NCI-H748 (cell line): Measurements from ENCODE around the gene ANKRD23.
A peak's percentile ranks its signal among the peaks of the same experiment; 100 is the strongest.
"Not testable (repeated sequence)": the region's sequence is repeated elsewhere in the genome, so short reads cannot be mapped to it uniquely, and the experiment has no call there.

Experiments
- DNase-seq: peaks from one replicate; lab custom pipeline; 2025; ENCODE audit not compliant: unreplicated experiment; lab: John Stamatoyannopoulos, UW

ANKRD23 gene

DNA sequence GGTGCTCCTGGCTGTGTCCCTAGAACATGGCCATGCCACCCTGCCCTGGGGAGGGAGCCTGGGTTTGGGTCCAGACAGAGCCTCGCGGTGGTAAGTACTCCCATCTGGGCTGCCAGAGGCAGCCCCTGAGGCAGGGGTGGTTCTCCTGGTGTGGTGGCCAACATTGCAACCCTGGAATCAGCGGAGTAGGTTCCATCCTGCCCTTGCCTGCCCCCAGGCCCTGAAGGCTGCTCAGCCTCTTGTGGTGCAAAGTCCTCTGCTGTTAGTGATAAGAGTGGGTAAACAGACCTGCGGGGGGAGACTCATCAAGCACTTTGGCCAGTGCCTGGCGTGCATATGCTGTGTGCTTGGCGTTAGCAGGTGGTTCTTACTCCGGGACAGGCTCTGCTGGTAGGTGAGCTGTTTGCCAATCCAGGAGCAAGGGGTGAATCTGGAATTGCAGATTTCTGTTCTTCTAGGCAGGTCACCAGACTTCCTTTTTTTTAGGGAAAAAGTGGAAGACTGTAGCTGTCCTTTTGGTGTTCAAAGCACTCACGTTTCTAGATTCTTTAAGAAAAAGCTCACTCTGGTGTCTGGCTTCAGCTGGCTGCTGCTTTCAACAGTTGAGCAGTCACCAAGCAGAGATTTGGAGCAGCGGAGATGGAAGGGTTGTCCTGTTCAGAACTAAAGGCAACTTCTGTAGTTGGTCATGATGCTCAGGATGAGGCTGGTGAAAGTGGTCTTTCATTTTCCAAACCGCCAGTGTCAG, 24.5 kb downstream of the ANKRD23 start:
- DNase-seq, result peak; percentile 36

GRCh38 chr2:96817882-96818281, 25.9 kb downstream of the ANKRD23 start:
- no peak for DNase-seq

- DNase-seq, result peak; percentile 49
Observed at GRCh38 chr2:96816836-96817702, 26.8 kb downstream of the ANKRD23 start.

- peak; percentile 93 for DNase-seq
Observed at GRCh38 chr2:96816127-96816835, 27.5 kb downstream of the ANKRD23 start, which contains the start of gene CNNM3. Gene CNNM3, plus strand, starts transcription at chr2:96816268. Its CDS starts 10 bp downstream, at chr2:96816278.

DNA sequence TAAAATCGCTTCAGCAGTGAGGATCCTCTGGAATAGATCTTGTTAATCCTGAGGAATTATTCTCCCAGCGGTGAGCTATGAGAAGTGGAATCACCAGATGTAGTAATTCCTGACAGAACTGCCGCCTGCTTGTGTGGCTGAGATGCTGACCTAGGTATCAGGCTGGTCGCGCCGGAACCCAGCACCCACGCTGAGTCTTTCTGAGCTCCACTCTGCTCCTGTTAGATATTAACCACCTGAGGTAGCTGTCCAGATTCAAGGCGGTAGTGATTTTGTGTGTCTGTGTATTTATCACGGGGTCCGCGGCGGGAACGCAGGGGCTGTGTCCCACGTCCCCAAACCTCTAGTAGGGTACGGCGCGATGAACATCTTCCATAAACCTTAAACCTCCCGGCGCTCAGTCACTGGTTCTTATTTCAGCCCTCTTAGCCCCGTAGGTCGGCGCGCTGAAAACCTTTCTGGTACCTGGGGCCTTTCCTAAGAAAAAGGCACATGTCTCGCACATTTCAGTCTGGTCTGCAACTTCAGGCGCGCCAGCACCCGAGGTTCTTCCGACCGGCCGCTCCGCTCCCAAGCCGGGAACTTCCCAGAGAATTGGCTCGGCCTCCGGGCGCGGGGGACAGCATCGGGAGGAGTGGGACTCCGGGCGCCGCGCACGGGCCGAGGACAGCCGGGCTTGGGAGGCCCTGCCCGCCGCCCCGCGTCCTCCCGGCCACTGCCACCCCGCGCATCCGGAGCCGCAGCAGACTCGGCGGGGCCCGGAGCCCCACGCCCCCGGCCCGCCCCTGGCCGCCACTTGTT, 28.3 kb downstream of the ANKRD23 start:
- DNase-seq, result peak; percentile 30

DNA sequence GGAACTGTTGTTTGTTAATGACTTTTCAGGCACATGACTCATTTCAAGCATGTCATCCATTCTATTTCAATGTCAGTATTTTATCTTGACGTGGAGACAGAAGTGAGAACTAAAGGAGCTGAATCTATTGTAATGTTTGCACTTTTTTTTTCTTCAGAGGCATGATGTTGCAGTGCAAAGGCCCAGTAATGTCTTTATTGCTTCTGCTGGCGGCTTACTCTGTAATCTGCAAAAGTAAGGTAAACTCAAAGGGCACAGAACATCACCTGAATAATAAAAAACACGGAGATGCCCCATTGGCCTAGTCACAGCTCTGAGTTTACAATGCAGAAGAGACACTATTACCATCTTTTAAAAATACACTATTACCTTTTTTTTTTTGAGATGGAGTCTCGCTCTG, 30.2 kb downstream of the ANKRD23 start:
- no peak for DNase-seq

DNA sequence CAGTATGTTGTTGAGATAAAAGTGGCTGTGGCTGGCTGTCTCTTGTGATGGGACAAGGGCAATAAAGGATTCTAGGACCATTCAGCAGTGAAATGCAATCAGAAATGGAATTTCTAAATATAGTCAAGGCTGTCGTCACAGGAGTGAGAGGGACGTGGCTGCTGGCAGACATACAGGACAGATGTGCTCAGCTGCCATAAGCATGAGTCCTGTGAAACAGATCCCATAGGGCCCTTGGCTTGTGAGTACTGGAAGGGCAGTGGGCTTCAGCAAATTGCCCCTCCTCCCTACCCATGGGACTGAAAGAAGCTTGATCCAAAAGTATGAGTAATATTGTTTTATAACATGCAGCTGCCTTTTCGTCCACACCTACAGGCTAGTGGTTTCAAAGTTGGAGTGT, 31.9 kb downstream of the ANKRD23 start:
- no peak for DNase-seq

GRCh38 chr2:96810783-96811192, 33.0 kb downstream of the ANKRD23 start:
- no peak for DNase-seq

- DNase-seq, result no peak
Observed at GRCh38 chr2:96809951-96810782, 33.7 kb downstream of the ANKRD23 start.

- no peak for DNase-seq
Observed at GRCh38 chr2:96809216-96809882, 34.5 kb downstream of the ANKRD23 start.

- no peak for DNase-seq
Observed at GRCh38 chr2:96808176-96808837, 35.5 kb downstream of the ANKRD23 start.

GRCh38 chr2:96807127-96807471, 36.7 kb downstream of the ANKRD23 start:
- no peak for DNase-seq

DNA sequence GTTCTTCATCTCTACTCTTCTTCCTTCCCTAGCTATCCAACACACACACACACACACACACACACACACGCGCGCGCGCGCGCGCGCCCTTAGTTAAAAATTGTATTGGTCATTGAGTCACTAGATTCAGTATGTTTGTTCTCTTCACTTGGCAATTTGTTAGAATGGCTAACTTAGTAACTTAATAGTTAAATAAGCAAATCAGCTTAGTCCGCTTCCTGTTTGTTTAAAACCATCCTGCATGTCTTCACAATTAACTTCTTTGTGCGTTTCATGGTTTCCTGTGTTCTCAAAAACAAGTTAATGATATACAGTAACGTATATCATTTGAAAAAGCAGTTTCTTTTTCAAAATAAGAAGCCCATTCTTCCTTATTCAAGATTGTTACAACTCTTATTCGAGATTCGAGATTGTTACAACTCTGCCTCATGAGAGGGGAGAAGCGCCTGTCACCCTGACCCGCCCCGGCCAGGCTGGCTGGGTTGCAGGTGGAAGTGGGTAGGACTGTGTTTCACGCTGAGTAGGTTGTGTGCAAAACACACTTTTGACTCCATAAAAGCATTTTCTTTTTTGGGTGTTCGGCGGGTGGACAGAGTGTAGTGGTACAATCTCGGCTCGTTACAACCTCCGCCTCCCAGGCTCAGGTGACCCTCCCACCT, 37.2 kb downstream of the ANKRD23 start:
- DNase-seq, result peak; percentile 10

GRCh38 chr2:96805946-96806345, 37.9 kb downstream of the ANKRD23 start:
- DNase-seq, result not testable (repeated sequence)

DNA sequence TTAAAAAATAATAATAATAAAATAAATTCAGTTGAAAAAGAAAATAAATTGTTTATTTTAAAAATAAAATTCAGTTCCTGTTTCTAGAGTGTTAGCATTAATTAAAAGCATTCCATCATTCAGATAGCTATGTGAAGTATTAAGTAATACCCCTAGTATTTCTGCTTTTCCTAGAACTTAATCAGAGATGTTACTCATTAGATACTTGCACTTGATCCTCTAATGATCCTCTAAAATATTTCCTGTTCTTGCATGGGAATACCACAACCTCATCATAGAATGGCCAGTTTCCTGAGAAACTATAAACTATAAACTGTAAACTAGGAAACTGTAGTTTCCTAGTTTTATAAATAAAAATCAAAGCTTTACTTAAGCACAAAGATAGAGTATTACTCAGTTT, 38.8 kb downstream of the ANKRD23 start:
- DNase-seq, result no peak

- DNase-seq, result no peak
Observed at GRCh38 chr2:96802721-96803120, 41.1 kb downstream of the ANKRD23 start.

GRCh38 chr2:96801786-96802595, 41.8 kb downstream of the ANKRD23 start:
- DNase-seq, result no peak
